ENCODE data around the gene AACS.

The AACS gene

DNA sequence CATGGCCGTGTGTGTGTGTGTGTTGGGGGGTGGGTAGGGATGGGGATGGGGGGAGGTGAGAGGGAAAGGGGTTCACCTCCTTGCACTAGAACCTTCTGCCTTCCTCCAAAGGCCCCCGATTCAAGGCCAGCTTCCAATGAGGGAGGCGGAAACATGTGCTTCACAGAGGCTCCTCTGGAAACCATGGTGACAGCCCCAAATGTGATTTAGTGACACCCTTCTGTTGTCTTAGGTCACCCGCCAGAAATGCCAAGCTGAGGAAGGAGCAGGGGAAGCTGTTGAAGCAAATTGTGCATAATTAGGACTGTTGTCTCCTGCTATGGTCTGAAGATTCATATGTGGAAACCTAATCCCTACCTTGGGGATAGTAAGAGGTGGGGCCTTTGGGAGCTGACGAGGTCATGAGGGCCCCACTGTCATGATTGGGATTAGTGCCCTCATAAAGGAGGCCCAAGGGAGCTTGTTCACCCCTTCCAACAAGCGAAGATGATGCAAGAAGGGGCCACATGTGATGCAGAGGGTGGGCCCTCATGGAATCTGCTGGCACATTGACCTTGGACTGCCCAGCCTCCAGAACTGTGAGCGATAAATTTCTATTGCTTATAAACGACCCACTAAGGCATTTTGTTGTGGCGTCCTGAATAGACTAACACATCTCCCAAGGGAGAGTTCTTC, 95.2 kb downstream of the AACS start:
- DNase-seq, result no peak

DNA sequence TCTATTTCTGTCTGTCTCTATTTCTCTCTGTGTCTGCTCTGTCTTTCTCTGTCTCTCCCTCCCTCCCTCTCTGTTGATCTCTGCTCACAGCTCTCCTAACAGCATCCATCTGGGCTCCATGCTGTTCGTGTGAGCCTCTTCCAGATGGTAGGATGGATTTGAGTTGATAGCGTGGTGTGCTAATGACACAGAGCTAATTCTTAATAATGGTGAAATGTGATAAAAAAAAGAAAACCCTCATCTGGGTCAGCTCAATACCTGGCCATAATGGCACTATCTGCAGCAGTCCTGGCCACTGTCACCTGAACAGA, 96.4 kb downstream of the AACS start:
- DNase-seq, result no peak

DNA sequence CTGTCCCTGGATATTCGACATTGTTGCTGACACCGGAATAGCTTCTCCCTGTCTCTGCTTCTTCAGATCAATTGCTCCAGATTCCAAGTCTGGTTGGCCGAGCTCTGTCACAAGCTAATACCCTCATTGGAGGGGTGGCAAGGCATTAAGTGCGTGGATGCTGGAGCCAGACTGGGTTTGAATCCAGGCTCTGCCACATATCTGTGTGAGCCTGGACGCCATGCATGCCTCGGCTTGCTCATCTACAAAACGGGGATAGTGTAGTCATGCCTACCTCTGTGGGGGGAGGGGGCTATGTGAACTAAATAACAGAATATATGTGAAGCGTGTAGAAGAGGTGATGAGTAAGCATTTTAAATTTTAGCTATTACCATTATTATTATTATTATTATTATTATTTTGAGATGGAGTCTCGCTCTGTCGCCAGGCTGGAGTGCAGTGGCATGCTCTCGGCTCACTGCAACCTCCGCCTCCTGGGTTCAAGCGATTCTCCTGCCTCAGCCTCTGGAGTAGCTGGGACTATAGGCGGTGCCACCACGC, 97.3 kb downstream of the AACS start:
- no peak for DNase-seq

DNA sequence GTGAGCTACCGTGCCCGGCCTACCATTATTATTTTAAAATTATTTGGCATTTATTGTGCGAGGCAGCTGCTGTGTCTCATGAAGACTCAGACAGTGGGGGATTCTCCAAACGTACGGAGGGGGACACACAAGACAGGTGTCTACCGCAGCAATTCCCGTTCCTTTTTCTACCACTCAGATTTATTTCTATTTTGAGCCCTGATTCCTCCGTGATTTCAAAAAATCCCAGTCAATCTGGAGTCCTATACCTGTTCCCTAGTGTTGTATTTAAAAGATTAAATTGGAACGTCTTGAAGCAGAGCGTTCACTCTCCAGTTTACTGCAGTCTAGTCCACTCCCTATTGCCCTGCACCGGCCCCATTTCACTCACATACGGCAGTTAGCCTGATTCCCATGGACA, 97.9 kb downstream of the AACS start:
- no peak for DNase-seq

DNA sequence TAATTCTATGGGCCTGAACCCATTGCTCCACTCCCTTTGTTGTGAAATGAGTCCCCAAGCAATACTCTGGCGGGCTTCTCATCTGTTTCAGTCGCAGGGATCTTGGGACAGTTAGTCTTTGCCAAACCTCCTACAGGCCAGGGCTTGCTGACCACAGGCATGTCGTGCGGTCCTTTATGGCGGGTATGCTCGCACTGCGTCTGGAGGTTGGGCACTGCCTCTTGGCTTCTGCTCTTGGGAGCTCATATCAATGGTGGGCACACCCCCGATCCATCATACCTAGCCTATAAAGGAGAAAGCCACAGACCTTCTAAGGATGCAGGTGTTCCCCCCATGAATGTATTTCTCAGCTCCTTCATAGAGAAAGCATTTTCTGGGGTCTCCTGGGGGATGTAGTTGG, 99.3 kb downstream of the AACS start:
- DNase-seq, result no peak

DNA sequence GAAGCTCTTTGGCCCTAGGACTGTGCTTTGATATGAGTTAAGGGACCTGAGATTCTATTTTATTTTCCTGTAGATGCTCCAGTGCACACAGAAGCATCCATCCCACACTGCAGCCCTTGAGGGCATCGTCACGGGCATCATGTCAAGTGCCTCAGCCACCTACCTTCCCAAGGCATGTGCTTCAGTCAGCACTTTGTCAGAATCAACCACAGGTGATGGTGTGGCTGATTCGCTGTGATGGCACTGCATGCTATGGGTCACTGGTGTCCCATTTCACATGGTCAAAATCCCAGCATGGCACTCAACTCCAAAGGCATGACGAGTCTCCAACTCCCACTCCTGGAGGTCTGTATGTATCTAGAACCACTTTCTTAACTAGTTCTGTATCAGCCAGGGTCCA, 100.8 kb downstream of the AACS start:
- DNase-seq, result no peak

DNA sequence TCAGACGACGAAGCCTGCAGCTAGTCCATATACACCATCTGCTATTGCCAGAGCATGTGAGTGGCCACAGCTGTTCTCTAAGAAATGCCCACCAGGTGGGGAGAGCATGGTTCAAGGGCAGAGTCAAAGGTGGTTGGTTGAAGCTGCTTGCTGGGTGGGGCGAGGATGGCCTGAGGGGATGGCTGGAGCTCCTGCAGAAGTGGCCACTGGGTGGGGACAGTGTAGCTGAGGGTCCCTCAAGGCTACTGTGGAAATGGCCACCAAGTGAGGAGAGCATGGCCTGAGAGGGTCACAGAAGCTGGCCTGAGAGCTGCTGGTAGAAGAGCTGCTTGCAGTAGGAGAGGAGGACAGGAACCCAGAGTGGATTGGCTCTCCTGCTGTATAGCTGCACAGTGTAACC, 102.4 kb downstream of the AACS start:
- no peak for DNase-seq

DNA sequence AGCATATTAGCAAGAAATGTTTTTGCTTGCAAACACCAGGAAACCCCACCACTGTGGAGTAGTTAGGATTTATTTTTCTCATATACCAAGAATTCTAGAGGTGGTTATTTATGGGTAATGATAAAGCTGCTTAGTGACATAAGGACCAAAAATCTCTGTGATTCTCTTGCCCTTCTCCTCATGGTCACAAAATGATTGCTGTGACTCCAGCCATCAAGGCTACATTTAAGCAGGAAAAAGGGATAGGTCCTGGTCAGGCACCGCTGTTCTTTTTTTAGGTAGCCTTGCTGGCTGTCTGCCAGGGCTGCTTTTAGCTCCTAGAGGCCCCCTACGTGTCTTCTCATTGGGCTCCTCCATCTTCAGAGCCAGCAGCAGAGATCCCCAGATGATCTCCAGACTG, 104.2 kb downstream of the AACS start:
- DNase-seq, result no peak

DNA sequence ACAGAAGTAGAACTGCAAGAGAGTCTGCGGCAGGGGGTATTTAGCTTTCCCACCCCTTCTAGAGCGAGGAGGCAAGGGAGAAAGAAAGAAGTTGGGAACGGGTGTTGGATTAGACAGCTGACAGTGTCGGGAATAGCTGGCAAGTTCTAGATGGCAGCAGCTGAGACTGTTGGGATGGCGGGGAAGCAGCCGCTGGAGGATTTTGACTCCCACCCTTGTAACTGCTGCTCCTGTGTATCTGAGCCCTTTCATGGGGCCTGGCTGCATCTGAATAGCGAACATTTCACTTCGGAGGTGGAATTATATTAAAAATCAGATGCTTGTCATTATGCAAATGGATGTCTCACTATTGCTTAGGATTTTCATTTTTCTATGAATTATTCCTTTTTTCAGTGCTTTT, 104.6 kb downstream of the AACS start:
- no peak for DNase-seq

DNA sequence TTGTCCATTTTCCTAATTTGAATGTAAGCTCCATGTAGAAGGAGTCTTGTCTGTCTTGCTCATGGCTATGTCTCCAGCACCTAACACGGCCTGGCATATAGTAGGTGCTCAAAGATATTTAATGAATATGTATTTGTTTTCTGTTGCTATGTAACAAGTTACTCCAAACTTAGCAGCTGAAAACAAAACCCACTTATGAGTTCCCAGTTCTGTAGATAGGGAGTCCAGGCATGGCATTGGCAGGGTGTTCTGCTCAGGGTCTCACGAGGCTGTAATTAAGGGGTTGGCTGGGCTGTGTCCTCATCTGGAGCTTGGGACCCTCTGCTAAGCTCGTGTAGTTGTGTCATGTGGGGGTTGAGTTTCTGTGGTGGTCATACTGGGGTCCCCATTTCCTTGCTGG, 106.0 kb downstream of the AACS start:
- no peak for DNase-seq

DNA sequence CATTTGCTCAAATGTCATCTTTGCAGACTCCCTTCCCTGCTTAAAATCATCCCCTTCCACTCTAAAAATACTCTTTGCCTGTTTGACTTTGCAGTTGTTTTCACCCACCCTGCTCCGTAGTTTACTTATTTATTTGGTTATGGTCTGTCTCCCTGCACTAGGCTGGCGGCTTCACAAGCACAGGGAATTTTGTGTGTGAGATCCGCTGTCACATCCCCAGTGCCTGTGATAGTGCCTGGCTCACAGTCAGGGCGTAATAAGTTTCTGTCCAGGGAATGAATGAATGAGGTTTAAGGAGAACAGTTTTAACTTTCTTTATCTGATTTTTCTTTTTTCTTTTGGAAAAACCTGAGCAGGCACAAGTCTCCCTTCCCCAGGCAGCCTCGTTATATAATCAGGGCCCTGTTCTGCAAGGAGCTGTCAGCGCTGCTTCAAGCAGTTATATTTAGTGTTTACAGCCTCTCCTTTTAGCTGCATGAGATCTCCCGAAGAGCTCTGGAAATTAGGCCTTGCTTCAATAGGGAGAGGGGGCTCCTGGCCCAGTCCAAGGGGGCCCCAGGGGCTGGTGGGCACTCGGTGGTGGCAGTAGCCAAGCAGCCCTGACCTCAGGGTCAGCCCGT, 107.1 kb downstream of the AACS start:
- no peak for DNase-seq

DNA sequence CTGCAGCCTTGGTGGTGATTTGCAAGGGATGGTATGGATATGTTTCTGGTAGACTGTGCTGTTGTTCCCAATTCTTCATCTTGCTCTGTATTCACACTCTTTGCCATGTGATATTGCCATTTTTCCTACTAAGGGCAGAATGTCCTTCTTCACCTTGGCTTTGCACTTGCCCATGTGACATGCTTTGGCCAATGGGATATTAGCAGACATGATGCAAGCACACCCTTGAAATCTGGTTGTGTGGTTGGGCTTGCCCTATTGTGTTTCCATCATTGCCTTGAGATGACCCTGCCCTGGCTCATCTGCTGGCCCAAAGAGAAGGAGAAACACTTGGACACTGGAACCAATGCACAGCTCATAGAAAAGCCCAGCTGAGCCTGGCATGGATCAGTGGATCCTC, 110.3 kb downstream of the AACS start:
- no peak for DNase-seq

DNA sequence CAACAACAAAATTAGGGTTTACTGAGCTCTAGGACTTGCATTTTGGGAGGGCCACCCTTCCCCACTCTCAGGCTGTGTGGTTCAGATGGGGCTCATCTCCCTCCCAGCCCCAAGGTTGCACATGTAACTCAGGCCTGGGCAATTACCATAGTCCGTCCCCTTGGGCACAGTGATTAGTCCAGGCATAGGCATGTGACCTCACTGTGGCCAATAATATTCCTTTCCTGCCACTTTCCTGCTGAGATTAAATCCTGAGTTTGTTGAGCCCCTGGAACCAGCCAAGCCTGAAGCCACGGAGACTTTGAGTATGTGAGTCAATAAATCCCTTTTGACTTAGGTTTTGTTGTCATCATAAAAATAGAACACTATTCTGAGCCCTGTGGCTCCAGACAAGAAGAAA, 113.0 kb downstream of the AACS start:
- DNase-seq, result no peak

DNA sequence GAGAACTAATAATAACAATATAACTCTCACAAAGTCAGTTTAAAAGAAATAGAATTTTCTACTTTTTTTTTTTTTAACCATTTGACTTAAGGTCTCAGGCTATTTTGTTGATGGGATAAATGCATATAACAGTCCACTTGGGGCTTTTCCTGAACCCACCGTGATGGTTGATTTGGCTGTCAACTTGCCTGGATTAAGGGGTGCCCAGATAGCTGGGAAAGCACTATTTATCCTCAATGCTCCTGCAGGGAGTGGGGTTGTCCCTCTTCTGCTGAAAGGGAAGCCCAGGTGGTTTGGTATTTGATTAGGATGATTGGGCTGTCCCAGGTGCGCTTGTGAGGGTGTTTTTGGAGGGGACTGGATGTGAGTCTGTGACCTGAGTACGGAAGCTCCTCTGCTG, 114.9 kb downstream of the AACS start:
- DNase-seq, result no peak

DNA sequence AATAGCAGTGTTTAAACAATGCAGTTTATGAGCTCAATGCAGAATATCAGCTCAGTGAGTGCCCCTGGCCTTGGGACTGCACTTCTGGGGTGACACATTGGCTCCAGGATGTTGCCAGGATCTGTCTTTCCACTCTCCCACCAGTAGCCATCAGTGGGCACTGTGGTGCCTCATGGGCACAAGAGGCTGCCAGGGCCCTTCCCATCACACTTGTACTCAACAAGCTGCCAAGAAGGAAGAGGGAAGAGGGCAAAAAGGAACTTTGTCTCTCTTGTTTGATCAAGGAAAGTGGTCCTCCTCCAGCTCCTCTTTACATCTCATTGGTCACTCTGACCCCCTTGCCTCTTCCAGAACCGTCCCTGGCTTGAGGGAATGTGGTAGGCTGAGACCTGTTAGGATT, 115.9 kb downstream of the AACS start:
- DNase-seq, result no peak

DNA sequence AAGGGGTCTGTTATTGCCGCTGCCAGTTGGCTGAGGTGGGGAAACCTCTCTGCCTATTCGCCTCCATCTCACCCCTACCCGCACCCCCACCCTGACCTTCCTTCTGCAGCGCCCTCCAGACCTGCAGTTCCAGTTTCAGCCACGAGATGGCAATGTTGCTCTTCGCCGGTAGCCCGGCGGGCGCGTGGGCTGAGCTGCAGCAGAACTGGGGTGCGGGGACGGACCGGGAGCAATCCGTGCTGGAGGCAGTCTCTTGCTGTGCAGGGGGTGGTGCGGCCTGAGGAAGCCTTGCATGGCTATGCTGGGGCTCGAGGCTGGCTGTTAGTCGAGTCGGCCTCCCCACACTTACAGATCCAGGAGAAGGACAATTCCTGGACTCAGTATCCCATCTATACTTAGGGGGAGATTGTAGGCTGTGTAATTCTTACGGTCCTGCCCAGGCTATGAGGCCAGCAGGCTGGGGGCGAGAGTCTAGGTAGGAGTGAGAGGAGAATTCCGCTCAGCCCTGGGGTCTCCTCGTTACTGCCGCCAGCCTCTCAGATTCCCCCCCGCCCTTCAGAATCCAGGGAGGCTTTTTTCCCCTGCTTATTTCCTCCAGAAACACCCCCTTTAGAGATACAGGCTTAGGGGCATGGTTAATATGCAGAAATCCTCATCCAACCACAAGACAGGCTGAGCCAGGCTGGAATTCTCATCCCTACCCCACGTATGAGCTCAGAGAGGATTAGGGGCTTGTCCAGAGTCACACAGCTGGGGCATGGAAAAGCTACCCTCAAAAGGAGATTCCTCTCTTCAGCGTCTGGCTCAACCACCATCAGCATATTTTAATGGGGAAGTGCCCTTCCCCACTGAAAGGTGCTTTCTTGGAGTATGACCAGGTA, 118.2 kb downstream of the AACS start:
- peak; percentile 86 for DNase-seq

DNA sequence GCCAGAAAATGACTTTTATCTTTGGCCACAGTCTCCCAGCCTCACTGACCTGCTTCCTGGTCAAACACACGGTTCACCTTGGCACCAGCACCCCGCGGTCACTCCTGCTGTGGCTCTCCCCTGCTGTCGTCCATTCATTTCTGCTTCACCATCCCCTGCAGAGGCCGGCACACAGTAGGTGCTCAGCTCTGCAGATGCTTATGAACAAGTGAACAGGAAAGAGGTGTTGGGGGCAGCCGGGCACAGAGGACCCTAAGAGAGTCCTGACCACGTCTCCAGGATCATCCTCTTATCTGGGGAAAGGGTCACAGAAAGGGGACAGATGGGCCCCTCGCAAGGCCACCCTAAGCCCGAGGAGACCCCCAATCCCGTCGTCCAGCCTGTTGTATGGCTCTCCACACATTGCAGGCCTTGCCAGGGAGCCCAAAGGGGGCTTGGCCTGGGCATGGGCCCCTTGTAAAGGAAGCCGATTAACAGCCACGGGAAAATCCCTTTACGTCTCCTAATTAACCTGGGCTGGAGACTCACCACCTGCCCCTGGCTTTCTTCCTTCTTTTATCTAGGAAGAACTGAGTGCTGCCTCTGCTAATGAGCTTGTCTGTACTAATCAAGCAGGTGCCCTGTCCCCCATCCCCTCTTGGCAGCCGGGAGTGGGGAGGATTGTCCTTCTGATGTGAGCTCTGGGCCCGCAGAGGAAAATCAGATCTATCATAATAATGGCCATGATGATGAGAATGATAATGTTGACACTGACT, 119.2 kb downstream of the AACS start:
- no peak for DNase-seq

DNA sequence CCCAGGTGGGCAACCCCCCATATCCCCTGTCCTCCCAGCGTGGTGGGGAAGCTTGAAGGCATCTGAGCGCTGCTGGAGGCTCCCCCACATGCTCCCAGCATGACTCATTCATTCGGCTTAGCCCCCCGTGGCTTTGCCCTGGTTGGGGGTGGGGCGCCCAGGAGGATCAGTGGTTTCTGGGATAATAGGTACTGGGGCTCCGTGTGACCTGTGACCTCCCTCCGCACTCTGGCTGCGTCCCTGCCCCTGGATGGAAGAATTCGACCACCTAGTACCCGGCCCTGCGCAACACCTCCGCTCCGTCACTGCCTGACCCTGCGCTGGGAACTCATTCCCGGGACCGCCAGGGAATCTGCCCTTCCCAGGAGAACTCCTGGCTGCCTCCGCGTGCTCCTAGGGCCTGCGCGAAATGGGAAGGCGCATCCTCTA, 120.1 kb downstream of the AACS start:
- no peak for DNase-seq

DNA sequence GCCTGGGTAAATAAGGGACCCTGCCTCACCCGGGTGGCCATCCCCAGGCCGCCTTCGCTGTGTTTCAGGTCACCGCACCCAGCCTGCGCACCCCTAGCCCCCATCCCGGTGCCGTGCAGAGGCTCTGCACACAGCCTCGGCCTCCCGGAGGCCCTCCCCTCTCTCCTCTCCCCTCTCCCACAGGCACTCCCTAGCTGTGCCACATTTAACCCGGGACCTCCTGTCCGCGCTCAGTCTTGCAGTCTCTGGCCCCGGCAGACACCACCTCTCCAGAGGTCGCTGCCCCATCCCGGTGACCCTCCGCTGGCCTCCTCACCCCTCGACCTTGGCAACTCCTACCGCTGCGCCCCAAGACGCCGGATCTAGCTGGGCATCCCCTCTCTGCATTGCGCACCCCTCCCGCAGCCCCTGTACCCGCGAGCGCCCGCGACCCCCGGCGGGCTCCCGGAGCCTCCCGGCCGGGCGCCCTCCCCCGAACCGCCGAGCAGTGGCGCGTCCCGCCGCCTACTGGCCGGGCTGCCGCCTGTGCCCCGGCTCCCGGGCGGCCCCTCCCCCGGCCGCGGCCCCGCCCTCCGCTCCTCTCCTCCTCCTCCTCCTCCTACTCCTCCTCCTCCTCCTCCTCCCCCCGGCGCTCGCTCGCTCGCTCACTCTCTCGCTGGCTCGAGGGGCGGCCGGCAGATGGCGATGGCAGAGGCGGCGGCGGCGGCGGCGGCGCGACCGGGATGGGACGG, 120.7 kb downstream of the AACS start, which contains the start of gene TMEM132B:
TSS of gene TMEM132B (plus strand) at position 647 of the 731 bp plus-strand sequence.
- peak; percentile 79 for DNase-seq

DNA sequence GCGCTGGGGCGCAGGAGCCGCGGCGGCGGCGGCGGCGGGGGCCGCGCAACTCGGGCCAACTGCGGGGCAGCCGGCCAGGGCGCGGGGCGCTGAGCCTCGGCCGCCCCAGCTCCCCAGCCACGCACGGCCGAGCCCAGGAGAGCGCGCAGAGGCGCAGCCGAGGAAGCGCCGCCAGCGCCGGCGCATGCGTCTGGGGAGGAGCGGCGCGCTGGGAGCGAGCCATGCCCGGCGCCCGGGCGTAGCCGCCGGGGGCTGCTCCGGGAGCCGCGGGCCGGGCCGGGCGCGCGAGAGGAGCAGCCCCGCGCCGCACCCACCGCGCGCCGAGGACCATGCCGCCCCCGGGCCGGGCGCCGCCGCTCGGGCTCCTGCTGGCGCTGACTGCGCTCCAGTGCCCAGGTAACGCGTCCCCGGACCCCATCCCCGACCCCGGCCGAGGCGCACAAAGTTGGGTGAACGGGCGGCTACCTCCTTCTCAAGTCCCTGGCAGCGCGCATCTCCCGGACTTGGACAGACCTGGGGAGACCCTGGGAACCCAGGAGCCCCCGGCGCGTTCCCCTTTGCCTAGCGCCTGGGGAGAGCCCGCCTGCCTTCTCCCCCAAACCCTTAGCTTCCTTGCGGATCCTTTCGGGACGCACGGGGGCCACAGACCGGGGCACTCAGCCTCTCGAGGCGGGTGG, 121.4 kb downstream of the AACS start:
- no peak for DNase-seq

DNA sequence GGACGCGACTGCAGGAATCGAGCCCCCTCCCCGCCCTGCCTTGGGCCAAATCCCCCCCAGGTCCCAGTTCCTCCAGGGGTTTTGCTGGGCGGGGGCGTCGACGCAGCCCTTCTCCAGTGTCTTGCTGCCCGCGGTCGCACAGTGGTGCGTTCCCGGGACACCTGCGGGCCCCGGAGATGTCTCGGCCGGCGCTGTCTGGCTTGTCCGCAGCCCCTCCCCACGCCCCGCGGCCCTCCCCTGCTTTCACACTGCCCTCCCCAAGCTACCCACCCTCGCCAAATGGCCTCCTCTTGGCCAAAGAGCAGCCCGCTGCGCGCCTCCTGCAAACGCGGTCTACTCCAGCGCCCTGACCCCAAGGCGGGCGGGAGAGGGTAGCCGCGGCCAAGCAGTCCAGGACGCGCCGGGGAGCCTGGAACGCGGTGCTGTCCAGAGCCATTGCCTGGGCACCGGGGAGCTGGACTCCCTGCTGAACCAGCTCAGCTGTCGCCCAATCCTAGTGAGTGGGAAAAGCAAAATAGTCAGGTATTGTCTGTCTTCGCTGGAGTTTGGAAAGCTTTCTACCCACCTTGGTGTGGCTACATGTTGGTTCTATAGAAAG, 122.0 kb downstream of the AACS start:
- DNase-seq, result no peak

Data from stimulated activated CD4-positive, alpha-beta T cell treated with anti-CD3 and anti-CD28 coated beads, Interleukin-15, amount 100 ng/mL, for 24 hours (primary cell).